ENCODE measurements around the gene ADAM17. TPM values are rescaled to one million over a fixed set of nuclear protein-coding genes. Genes with fewer than 3 reads are reported as not detected.

ADAM17 gene
- polyA plus RNA-seq, 1 donor (not counting 4 experiments of a cell fraction or from before 2014, with no cell fraction given): 13.3 TPM

GRCh38 chr2:9462313-9462712 lies 93.3 kb downstream of the ADAM17 start:
- Histone ChIP-seq H3K4me1 (ENCODE audit: control insufficient read depth, extremely low read depth, insufficient read depth, low read length) (no peaks in the 10 kb centered on the region), H4K20me1 (ENCODE audit: control insufficient read depth, extremely low read depth, insufficient read depth, low read length) (no peaks in the 10 kb centered on the region), H3K27me3 (ENCODE audit: control insufficient read depth, extremely low read depth, insufficient read depth, low read length) (no peaks in the 10 kb centered on the region), H3K4me3 (ENCODE audit: control insufficient read depth in 2 of 3, extremely low read depth in 1 of 3, insufficient read depth in 2 of 3, low read depth in 1 of 3, low read length in 3 of 3) (no peak overlapping the region), H2AFZ (ENCODE audit: control insufficient read depth, low read length) (no peak overlapping the region), H3K9ac (ENCODE audit: control insufficient read depth, extremely low read depth, insufficient read depth, low read length) (no peak overlapping the region), H3K79me2 (ENCODE audit: control insufficient read depth, insufficient read depth, low read length) (no peaks in the 10 kb centered on the region), H3K4me2 (ENCODE audit: control insufficient read depth, extremely low read depth, insufficient read depth, low read depth, low read length) (no peak overlapping the region), H3K9me1 (ENCODE audit: control insufficient read depth, extremely low read depth, insufficient read depth, low read length) (no peaks in the 10 kb centered on the region), H3K36me3 (ENCODE audit: control insufficient read depth in 2 of 2, extremely low read depth in 1 of 2, insufficient read depth in 2 of 2, low read length in 2 of 2) (peaks cover 6 to 8% of the 10 kb centered on the region in 2 experiments), H3K9me3 (ENCODE audit: control insufficient read depth, low read depth, low read length) (no peaks in the 10 kb centered on the region), H3K27ac (ENCODE audit: control insufficient read depth, insufficient read depth, low read length) (no peak overlapping the region)
- FAIRE-seq (no peak), DNase-seq (ENCODE audit: low read depth, low spot score) (no peak)
- dilution Hi-C loops (cut with MboI; ENCODE audit: extremely low pct_ligation_motif_present, low sequenced_read_pairs): no loop called here
- no peak for TF ChIP-seq EZH2 (IDR thresholded peaks at IDR 0.05; ENCODE audit: low read length)
- no peak for TF ChIP-seq CTCF (optimal IDR thresholded peaks at IDR 0.05 in 1 of 3, IDR thresholded peaks at IDR 0.05 in 1 of 3, conservative IDR thresholded peaks at IDR 0.05 in 1 of 3; ENCODE audit: extremely low read depth in 1 of 3, insufficient read depth in 2 of 3, low read length in 3 of 3)

GRCh38 chr2:9461079-9461478 lies 94.6 kb downstream of the ADAM17 start:
- Histone ChIP-seq H4K20me1 (ENCODE audit: control insufficient read depth, extremely low read depth, insufficient read depth, low read length) (no peaks in the 10 kb centered on the region), H2AFZ (ENCODE audit: control insufficient read depth, low read length) (no peak overlapping the region), H3K9me1 (ENCODE audit: control insufficient read depth, extremely low read depth, insufficient read depth, low read length) (no peaks in the 10 kb centered on the region), H3K9ac (ENCODE audit: control insufficient read depth, extremely low read depth, insufficient read depth, low read length) (no peak overlapping the region), H3K79me2 (ENCODE audit: control insufficient read depth, insufficient read depth, low read length) (no peaks in the 10 kb centered on the region), H3K36me3 (ENCODE audit: control insufficient read depth in 2 of 2, extremely low read depth in 1 of 2, insufficient read depth in 2 of 2, low read length in 2 of 2) (peaks cover 5 to 6% of the 10 kb centered on the region in 2 experiments), H3K27me3 (ENCODE audit: control insufficient read depth, extremely low read depth, insufficient read depth, low read length) (no peaks in the 10 kb centered on the region), H3K4me1 (ENCODE audit: control insufficient read depth, extremely low read depth, insufficient read depth, low read length) (no peaks in the 10 kb centered on the region), H3K27ac (ENCODE audit: control insufficient read depth, insufficient read depth, low read length) (no peak overlapping the region), H3K4me3 (ENCODE audit: control insufficient read depth in 2 of 3, extremely low read depth in 1 of 3, insufficient read depth in 2 of 3, low read depth in 1 of 3, low read length in 3 of 3) (no peak overlapping the region), H3K9me3 (ENCODE audit: control insufficient read depth, low read depth, low read length) (no peaks in the 10 kb centered on the region), H3K4me2 (ENCODE audit: control insufficient read depth, extremely low read depth, insufficient read depth, low read depth, low read length) (no peak overlapping the region)
- no peak for DNase-seq (ENCODE audit: low read depth, low spot score)
- dilution Hi-C loops (cut with MboI; ENCODE audit: extremely low pct_ligation_motif_present, low sequenced_read_pairs): no loop called here
- no peak for FAIRE-seq
- TF ChIP-seq EZH2 (IDR thresholded peaks at IDR 0.05; ENCODE audit: low read length) (no peak), CTCF (optimal IDR thresholded peaks at IDR 0.05 in 1 of 3, IDR thresholded peaks at IDR 0.05 in 1 of 3, conservative IDR thresholded peaks at IDR 0.05 in 1 of 3; ENCODE audit: extremely low read depth in 1 of 3, insufficient read depth in 2 of 3, low read length in 3 of 3) (no peak)

All from keratinocyte (primary cell).